Dendritic cell treated with granulocyte-macrophage colony-stimulating factor and Interleukin-4, amounts not matched to agents 40 ng/mL and 50 ng/mL, for 4 days (primary cell): ENCODE data around the gene NOS3.
"Not testable (repeated sequence)": the region's sequence is repeated elsewhere in the genome, so short reads cannot be mapped to it uniquely, and the experiment has no call there.

Experiments used
- H3K27ac Mint-ChIP-seq: one replicate; pipeline ENCODE4 v1.8.0; 2022; ENCODE audit warnings: mild to moderate bottlenecking, mixed read lengths
- H3K27me3 Mint-ChIP-seq: one replicate; pipeline ENCODE4 v1.8.0; 2022; ENCODE audit warnings: mild to moderate bottlenecking, mixed read lengths
- H3K36me3 Mint-ChIP-seq: one replicate; pipeline ENCODE4 v1.8.0; 2022; ENCODE audit warnings: low read depth, mixed read lengths
- H3K4me1 Mint-ChIP-seq: one replicate; pipeline ENCODE4 v1.8.0; 2022; ENCODE audit warnings: low read depth, mixed read lengths
- H3K4me3 Mint-ChIP-seq: one replicate; pipeline ENCODE4 v1.8.0; 2022; ENCODE audit warnings: mild to moderate bottlenecking, moderate library complexity, mixed read lengths
- H3K9me3 Mint-ChIP-seq: one replicate; pipeline ENCODE4 v1.8.0; 2022; ENCODE audit warnings: mixed read lengths
- intact Hi-C: fragments of 100-400 bp; cut with micrococcal nuclease; formaldehyde crosslinking; loops from one replicate; pipeline ENCODE4 v1.15.0; 2022

Gene NOS3

DNA sequence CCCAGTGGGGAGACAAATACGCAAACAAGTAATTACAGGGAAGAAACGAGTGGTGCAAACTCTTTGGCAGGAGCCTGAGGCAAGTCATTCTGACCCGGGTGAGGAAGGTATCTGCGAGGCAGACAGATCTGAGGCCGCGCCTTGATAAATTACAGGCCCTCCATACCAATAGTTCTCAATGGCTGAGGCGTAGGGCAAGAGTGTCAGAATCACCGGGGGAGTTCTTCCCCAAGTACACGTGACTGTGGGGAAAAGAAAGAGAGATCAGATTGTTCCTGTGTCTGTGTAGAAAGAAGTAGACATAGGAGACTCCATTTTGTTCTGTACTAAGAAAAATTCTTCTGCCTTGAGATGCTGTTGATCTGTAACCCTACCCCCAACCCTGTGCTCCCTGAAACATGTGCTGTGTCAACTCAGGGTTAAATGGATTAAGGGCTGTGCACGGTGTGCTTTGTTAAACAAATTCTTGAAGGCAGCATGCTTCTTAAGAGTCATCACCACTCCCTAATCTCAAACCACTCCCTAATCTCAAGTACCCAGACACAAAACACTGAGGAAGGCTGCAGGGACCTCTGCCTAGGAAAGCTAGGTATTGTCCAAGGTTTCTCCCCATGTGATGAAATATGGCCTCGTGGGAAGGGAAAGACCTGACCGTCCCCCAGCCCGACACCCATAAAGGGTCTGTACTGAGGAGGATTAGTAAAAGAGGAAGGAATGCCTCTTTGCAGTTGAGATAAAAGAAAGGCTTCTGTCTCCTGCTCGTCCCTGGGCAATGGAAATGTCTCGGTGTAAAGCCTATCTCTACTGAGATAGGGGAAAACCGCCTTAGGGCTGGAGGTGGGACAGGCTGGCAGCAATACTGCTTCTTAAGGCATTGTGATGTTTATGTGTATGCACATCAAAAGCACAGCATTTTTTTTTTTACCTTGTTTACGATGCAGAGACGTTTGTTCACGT is 36.2 kb downstream of the NOS3 start:
- H3K27ac Mint-ChIP-seq: peak overlapping the region; percentile 91
- intact Hi-C loops, H3K9me3 Mint-ChIP-seq: not testable (repeated sequence)
- peaks cover 32% of the 10 kb centered on the region for H3K27me3 Mint-ChIP-seq
- H3K4me1 Mint-ChIP-seq: peaks cover 36% of the 10 kb centered on the region
- H3K4me3 Mint-ChIP-seq: peak overlapping the region; percentile 93
- H3K36me3 Mint-ChIP-seq: peaks cover 12% of the 10 kb centered on the region

DNA sequence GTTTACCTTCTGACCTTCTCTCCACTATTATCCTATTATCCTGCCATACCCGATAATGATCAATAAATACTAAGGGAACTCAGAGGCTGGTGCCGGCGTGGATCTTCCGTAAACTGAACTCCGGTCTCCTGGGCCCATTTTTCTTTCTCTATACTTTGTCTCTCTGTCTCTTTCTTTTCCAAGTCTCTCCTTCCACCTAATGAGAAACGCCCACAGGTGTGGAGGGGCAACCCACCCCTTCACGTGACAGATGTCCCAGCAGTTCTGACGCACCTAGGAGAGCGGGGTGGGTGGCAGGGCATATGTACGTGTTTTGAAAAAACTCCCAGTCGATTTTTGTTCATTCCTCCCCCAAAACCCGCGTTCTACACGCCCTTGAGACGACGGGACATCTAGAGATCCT is 36.9 kb downstream of the NOS3 start:
- H3K9me3 Mint-ChIP-seq: not testable (repeated sequence)
- intact Hi-C loops: loop anchor here (1.0 to 2.0 kb wide), 3 partner anchors 31 to 61 kb away; partner anchors contain the start of gene TMUB1
- peak overlapping the region; percentile 93 for H3K4me3 Mint-ChIP-seq
- peaks cover 15% of the 10 kb centered on the region for H3K36me3 Mint-ChIP-seq
- H3K27ac Mint-ChIP-seq: peak overlapping the region; percentile 91
- peaks cover 41% of the 10 kb centered on the region for H3K4me1 Mint-ChIP-seq
- peaks cover 32% of the 10 kb centered on the region for H3K27me3 Mint-ChIP-seq

DNA sequence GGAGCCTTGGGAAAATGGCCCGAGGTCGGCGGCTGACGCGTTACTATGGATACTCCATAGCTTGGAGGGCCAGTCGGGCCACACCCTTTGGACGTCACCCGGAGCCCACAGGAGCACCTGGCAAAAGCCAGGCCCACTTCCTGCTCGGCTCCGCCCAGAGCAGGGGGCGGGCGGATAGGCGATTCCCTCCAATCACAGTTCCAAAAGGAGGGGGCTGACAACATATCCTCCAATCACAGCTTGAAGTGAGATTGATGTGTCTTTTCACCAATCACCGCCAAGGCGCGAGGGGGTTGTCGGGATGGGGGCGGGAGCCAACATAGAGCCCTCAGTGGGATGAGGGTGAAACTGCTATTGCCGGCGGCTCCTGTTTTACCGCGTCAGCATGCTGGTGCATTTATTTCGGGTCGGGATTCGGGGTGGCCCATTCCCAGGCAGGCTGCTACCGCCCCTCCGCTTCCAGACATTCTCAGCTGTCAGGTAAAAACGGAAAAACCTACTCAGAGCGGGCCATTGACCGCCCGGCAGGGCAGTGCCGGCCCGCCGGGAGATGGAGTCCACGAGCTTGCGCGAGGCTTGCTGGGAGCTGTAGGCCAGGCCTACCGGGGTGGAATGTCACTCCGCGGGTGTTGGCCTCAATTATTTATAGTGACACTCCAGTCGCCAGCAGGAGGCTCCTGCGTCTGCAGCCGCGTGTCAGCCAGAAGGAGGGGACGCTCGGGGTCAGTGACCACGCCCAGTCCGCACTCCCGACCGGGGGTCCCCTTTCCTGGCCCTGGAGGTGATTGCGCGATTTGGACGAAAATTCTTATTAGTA is 37.5 kb downstream of the NOS3 start, which contains the start of gene ABCB8:
TSS of gene ABCB8 (plus strand) at position 320 of the 817 bp plus-strand sequence. CDS start at position 386, 66 bp downstream.
- H3K4me1 Mint-ChIP-seq: peaks cover 47% of the 10 kb centered on the region
- intact Hi-C loops: loop anchor here (1.0 to 2.0 kb wide), 3 partner anchors 30 to 60 kb away; partner anchors contain the start of gene TMUB1
- H3K27me3 Mint-ChIP-seq: peaks cover 27% of the 10 kb centered on the region
- H3K27ac Mint-ChIP-seq: peak within 1 kb of the TSS; percentile 91
- peak within 1 kb of the TSS; percentile 93 for H3K4me3 Mint-ChIP-seq
- H3K9me3 Mint-ChIP-seq: no peaks in the 10 kb centered on the region
- peaks cover 15% of the 10 kb centered on the region for H3K36me3 Mint-ChIP-seq

DNA sequence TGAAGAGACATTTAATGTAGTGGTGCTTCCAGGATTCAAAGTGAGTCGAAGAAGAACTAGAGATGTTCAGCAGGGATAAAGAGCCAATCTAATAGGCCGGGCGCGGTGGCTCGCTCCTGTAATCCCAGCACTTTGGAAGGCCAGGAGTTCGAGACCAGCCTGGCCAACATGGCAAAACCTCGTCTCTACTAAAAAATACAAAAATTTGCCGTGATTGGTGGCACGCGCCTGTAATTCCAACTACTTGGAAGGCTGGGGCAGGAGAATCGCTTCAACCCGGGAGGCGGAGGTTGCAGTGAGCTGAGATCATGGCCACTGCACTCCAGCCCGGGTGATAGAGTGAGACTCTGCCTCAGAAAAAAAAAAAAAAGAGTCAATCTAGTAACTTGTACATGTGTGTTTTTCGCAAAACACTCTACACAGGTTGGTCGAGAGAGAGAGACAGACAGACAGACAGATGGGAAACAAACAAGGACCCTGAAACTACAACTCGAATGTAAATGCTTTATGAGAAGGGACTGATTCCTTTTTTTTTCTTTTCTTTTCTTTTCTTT is 38.2 kb downstream of the NOS3 start:
- Mint-ChIP-seq H3K4me3 (peak overlapping the region; percentile 93), H3K9me3 (no peaks in the 10 kb centered on the region), H3K27ac (peak overlapping the region; percentile 91), H3K27me3 (peaks cover 21% of the 10 kb centered on the region), H3K36me3 (peaks cover 19% of the 10 kb centered on the region), H3K4me1 (peaks cover 52% of the 10 kb centered on the region)
- intact Hi-C loops: loop anchor here (1.0 to 2.0 kb wide), 3 partner anchors 29 to 60 kb away; partner anchors contain the start of gene TMUB1

DNA sequence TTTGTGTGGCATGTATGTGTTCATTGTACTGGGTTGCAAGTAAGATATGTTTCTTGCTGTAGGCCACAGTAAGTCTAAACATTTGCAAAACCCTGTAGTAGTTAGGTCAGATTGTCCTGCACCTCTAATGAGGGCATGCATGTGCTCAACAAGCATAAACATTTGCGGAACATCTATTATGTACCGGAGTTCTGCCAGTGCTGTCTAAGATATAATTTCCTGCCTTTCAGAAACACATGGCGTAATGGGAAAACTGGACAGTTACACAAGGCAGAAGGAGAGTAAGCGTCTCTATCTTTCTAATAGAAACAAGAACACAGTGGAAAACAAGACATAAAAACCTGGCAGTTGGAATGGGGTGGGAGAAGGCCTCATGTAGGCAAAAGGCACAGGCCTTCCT is 40.2 kb downstream of the NOS3 start:
- Mint-ChIP-seq H3K4me3 (no peak overlapping the region), H3K27ac (peak overlapping the region; percentile 8), H3K9me3 (no peaks in the 10 kb centered on the region), H3K4me1 (peaks cover 65% of the 10 kb centered on the region), H3K27me3 (peaks cover 14% of the 10 kb centered on the region), H3K36me3 (peaks cover 39% of the 10 kb centered on the region)
- intact Hi-C loops: no loop called here

DNA sequence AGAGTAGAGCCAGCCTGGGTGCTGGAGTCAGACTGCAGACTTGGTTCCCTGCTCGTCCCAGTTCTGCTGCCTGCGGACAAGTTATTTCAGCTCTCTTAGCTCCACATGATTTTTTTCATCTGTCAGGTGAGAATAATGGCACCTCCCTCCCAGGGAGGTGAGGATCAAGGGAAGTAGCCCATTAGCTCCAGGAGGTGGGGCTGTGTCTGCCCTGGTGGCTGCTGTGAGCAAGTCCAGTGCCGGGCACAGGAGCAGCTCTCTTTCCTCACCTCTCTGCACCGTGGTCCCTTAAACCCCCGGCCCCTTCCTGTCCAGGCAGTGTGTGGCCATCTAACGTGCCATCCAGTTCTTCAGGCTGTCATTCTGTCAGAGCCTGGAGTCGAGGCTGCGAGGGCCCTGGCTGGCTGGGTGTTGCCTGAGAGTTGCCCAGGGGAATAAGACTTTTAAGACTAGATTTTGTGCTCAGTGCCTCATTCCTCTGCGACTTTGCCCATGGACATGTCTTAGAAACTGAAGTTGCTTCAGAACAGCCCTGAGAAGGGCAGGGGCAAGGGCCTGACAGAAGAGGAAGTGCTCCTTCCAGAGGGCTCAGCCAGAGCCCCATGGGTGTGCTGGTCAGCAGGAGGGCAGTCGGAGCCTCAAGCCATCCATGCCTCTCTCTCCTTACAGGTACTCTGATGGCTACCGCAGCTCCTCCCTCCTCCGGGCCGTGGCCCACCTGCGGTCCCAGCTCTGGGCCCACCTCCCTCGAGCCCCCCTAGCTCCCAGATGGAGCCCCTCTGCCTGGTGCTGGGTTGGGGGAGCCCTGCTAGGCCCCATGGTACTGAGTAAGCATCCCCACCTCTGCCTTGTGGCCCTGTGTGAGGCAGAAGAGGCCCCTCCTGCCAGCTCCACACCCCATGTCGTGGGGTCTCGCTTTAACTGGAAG is 42.4 kb downstream of the NOS3 start:
- peaks cover 59% of the 10 kb centered on the region for H3K36me3 Mint-ChIP-seq
- peaks cover 54% of the 10 kb centered on the region for H3K4me1 Mint-ChIP-seq
- no peaks in the 10 kb centered on the region for H3K9me3 Mint-ChIP-seq
- intact Hi-C loops: no loop called here
- H3K27me3 Mint-ChIP-seq: no peaks in the 10 kb centered on the region
- H3K4me3 Mint-ChIP-seq: no peak overlapping the region
- H3K27ac Mint-ChIP-seq: peak overlapping the region; percentile 48

DNA sequence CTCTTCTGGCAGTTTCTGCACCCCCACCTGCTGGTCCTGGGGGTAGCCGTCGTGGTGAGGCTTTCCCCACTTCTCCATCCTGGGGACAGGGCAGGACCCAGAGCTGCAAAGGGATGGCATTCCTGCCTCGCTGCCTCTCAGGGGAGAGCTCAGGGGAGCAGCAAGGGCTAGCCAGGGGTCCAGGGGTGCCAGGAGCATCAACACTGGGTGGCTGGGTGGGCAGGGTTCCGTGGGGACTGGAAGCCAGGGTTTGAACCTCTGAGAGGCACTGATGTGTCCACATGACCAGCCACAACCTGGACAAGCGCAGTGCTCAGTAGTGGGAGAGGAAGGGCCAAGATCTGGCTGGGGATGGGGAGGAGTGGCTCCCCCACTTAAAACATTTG is 43.0 kb downstream of the NOS3 start:
- H3K4me3 Mint-ChIP-seq: no peak overlapping the region
- peak overlapping the region; percentile 48 for H3K27ac Mint-ChIP-seq
- peaks cover 56% of the 10 kb centered on the region for H3K4me1 Mint-ChIP-seq
- no peaks in the 10 kb centered on the region for H3K27me3 Mint-ChIP-seq
- peaks cover 59% of the 10 kb centered on the region for H3K36me3 Mint-ChIP-seq
- intact Hi-C loops: no loop called here
- H3K9me3 Mint-ChIP-seq: no peaks in the 10 kb centered on the region

DNA sequence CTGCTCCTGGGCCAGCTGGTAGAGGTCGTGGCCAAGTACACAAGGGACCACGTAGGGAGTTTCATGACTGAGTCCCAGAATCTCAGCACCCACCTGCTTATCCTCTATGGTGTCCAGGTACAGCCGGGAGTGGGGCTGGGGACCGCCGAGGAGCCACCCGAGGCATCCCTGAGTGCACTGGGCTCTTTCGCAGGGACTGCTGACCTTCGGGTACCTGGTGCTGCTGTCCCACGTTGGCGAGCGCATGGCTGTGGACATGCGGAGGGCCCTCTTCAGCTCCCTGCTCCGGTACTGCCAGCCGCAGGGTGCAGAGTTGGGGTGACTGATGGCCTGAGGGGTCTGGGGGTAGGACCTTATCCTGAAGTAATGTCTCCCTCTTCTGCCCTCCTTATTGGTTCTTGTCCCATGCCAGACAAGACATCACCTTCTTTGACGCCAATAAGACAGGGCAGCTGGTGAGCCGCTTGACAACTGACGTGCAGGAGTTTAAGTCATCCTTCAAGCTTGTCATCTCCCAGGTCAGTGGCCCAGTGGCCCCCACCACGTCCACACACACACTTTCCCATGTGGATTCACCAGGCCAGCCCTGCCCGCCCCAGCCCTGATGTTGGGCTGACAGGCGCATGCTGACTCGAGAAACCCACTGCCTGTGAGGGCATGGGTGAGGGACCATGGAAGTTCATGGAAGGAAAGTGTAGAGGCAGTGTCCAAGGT is 43.7 kb downstream of the NOS3 start:
- intact Hi-C loops: no loop called here
- Mint-ChIP-seq H3K36me3 (peaks cover 59% of the 10 kb centered on the region), H3K4me3 (no peak overlapping the region), H3K9me3 (no peaks in the 10 kb centered on the region), H3K27ac (peak overlapping the region; percentile 37), H3K4me1 (peaks cover 57% of the 10 kb centered on the region), H3K27me3 (no peaks in the 10 kb centered on the region)

DNA sequence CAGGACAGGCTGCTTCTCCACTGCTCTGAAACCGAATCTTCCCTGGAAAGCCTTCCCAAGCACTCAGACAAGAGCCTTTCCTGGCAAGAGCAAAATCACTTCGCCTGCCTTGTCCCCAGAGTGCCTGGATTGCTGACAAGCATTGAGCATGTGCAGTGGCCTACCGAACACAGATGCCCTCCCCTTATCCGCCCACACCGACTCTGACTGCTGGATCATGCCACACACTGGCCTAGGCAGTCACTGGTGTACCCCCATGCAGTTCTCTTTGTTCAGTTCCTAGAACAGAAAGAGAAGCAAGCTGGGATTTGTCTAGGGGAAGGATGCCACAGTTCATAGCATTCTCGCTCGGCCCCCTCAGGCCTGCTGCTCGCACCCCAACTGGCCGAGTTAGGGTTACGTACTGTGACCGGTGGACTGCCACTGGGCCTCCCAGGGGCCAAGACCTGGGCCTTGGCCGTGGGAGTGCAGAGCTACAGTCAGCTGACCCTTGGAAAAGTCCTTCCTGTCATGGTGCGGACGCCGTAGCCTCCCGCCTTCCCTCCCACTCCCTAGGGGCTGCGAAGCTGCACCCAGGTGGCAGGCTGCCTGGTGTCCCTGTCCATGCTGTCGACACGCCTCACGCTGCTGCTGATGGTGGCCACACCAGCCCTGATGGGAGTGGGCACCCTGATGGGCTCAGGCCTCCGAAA is 44.4 kb downstream of the NOS3 start:
- Mint-ChIP-seq H3K27me3 (no peaks in the 10 kb centered on the region), H3K4me3 (no peak overlapping the region), H3K27ac (peak overlapping the region; percentile 37), H3K36me3 (peaks cover 59% of the 10 kb centered on the region), H3K9me3 (no peaks in the 10 kb centered on the region), H3K4me1 (peaks cover 58% of the 10 kb centered on the region)
- intact Hi-C loops: no loop called here

DNA sequence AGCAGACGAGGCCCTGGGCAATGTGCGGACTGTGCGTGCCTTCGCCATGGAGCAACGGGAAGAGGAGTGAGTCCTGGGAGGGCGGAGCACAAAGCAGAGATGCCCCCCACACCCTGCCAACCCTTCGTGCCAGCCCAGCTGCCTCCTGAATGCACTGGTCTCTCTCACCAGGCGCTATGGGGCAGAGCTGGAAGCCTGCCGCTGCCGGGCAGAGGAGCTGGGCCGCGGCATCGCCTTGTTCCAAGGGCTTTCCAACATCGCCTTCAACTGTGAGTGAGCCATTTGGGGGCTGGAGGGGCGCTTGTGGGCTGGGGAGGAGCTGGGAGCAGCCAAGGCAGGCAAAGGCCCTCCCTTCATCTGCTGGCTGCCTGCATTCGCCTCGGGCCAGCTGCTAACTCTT is 45.1 kb downstream of the NOS3 start:
- Mint-ChIP-seq H3K27me3 (no peaks in the 10 kb centered on the region), H3K9me3 (no peaks in the 10 kb centered on the region), H3K36me3 (peaks cover 59% of the 10 kb centered on the region), H3K4me1 (peaks cover 61% of the 10 kb centered on the region), H3K27ac (no peak overlapping the region), H3K4me3 (no peak overlapping the region)
- intact Hi-C loops: no loop called here

DNA sequence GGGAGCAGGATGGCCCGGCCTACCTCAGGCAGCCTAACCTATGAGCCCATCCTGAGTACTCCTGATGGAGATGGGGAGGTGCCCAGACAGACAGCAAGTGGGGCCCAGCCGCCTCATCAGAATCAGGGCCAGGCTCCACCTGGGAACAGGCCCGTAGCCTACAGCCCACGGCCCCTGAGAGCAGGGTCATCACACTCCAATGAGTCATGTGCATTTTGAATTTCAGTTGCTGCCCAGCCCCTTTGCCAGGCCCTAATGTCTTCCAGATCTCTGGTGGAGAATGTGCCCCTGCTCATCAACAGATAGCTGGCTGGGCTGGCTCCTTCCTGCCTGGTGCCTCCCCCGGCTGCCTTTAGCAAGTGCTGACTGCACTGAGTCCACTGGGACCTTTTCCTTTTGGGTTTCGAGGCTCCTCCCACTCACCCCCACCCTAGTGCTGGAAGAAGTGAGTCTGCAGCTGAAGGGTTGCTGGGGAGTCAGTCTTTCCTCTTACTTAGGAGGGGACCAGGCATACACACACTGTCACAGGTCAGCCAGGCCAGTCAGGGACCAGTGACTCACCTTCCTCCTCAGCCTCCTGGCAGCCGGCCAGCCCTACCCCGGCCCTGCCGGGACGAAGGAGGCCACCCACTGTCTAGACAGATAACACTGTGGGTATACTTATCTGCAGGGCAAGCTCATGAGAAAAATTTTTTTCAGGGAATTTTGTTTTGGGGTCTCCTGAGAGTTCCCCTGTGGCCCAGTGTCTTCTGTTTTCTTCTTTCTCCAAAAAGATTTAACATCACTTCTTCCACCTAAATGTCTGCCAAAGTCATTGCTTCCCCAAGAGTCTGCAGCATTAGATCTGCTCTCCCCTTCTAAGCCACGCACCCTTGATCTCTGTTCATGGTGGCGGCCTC is 48.4 kb downstream of the NOS3 start:
- Mint-ChIP-seq H3K9me3 (no peaks in the 10 kb centered on the region), H3K27me3 (no peaks in the 10 kb centered on the region), H3K4me1 (peaks cover 36% of the 10 kb centered on the region), H3K36me3 (peaks cover 71% of the 10 kb centered on the region), H3K27ac (peak overlapping the region; percentile 16), H3K4me3 (no peak overlapping the region)
- intact Hi-C loops: no loop called here
